ENCODE measurements around the gene GSTM3. TPM values are rescaled to one million over a fixed set of nuclear protein-coding genes. Genes with fewer than 3 reads are reported as not detected.
"Not testable (repeated sequence)": the region's sequence is repeated elsewhere in the genome, so short reads cannot be mapped to it uniquely, and the experiment has no call there.

Gene GSTM3
- total and polyA plus RNA-seq, 2 experiments from 2014 or later: 3.1 to 4.1 TPM

DNA sequence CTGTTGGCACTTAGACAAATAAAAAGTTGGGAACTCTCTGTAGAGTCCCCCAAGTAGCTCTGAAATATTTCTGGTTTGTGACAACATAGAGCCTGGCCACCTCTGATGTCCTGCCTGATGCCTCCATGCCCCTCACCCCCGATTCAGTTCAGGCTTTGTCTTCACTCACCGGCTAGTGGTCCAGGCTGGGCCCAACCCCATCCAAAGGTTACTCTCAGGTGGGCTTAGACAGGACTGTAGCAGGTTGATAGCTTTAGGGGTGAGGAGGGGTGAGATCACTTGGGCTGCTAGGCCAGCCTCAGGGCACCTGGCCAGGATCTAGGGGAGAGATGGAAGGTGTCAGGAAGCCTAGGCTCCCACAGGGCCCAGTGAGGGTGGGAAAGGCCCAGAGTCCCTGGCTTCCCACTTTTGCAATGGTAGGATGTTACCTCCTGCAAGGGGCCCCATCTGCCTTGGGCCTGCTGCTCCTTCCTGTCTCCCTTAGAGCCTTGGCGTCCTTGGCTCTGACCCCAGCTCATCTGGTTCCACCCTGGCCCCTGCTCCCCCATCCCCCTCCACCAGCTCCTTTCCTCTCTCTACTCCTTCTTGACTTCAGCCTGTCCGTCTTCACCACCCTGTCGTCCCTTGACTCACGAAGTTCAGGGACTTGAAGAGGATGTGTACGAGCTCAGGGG is 16.1 kb upstream of the GSTM3 start:
- H3K36me3 ChIP-seq (ENCODE audit: insufficient read depth): no peaks in the 10 kb centered on the region
- ATAC-seq: no peak
- no peak overlapping the region for H2AFZ ChIP-seq
- peaks cover 9% of the 10 kb centered on the region for H3K27me3 Mint-ChIP-seq (ENCODE audit: insufficient read depth, low read depth, poor library complexity)
- H3K27ac Mint-ChIP-seq: no peak overlapping the region
- no peaks in the 10 kb centered on the region for H4K20me1 ChIP-seq (replicated peaks; ENCODE audit: insufficient read depth)
- H3K9me3 Mint-ChIP-seq: no peaks in the 10 kb centered on the region; the same call in 2 of the 3 replicates
- no peak overlapping the region for H3K4me3 ChIP-seq
- no peaks in the 10 kb centered on the region for H3F3A ChIP-seq (replicated peaks; ENCODE audit: low read depth)
- H3K79me2 ChIP-seq (replicated peaks; ENCODE audit: insufficient read depth): no peaks in the 10 kb centered on the region
- DNase-seq (ENCODE audit: low spot score): no peak
- no peaks in the 10 kb centered on the region for H3K4me1 Mint-ChIP-seq
- H3K9me2 ChIP-seq (ENCODE audit: insufficient read depth): no peaks in the 10 kb centered on the region
- H3K36me3 Mint-ChIP-seq (ENCODE audit: low read depth): no peaks in the 10 kb centered on the region
- no peak for TF ChIP-seq NANOG (IDR thresholded peaks at IDR 0.05; ENCODE audit: borderline replicate concordance)
- no peak for TF ChIP-seq CREB1 (CRISPR knock-in tag; IDR thresholded peaks at IDR 0.05; ENCODE audit: low read depth)
- TF ChIP-seq, protein P1, sequence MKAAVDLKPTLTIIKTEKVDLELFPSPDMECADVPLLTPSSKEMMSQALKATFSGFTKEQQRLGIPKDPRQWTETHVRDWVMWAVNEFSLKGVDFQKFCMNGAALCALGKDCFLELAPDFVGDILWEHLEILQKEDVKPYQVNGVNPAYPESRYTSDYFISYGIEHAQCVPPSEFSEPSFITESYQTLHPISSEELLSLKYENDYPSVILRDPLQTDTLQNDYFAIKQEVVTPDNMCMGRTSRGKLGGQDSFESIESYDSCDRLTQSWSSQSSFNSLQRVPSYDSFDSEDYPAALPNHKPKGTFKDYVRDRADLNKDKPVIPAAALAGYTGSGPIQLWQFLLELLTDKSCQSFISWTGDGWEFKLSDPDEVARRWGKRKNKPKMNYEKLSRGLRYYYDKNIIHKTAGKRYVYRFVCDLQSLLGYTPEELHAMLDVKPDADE (IDR thresholded peaks at IDR 0.05): no peak
- TF ChIP-seq, protein P2, sequence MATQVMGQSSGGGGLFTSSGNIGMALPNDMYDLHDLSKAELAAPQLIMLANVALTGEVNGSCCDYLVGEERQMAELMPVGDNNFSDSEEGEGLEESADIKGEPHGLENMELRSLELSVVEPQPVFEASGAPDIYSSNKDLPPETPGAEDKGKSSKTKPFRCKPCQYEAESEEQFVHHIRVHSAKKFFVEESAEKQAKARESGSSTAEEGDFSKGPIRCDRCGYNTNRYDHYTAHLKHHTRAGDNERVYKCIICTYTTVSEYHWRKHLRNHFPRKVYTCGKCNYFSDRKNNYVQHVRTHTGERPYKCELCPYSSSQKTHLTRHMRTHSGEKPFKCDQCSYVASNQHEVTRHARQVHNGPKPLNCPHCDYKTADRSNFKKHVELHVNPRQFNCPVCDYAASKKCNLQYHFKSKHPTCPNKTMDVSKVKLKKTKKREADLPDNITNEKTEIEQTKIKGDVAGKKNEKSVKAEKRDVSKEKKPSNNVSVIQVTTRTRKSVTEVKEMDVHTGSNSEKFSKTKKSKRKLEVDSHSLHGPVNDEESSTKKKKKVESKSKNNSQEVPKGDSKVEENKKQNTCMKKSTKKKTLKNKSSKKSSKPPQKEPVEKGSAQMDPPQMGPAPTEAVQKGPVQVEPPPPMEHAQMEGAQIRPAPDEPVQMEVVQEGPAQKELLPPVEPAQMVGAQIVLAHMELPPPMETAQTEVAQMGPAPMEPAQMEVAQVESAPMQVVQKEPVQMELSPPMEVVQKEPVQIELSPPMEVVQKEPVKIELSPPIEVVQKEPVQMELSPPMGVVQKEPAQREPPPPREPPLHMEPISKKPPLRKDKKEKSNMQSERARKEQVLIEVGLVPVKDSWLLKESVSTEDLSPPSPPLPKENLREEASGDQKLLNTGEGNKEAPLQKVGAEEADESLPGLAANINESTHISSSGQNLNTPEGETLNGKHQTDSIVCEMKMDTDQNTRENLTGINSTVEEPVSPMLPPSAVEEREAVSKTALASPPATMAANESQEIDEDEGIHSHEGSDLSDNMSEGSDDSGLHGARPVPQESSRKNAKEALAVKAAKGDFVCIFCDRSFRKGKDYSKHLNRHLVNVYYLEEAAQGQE (IDR thresholded peaks at IDR 0.05; ENCODE audit: unreplicated experiment): no peak
- no peaks in the 10 kb centered on the region for H3K27me3 ChIP-seq (ENCODE audit: insufficient read depth)
- no peaks in the 10 kb centered on the region for H3K4me1 ChIP-seq (ENCODE audit: insufficient read depth)
- H3K4me2 ChIP-seq: no peak overlapping the region
- no peak overlapping the region for H3K4me3 Mint-ChIP-seq
- no peak overlapping the region for H3K27ac ChIP-seq (ENCODE audit: low read depth)

DNA sequence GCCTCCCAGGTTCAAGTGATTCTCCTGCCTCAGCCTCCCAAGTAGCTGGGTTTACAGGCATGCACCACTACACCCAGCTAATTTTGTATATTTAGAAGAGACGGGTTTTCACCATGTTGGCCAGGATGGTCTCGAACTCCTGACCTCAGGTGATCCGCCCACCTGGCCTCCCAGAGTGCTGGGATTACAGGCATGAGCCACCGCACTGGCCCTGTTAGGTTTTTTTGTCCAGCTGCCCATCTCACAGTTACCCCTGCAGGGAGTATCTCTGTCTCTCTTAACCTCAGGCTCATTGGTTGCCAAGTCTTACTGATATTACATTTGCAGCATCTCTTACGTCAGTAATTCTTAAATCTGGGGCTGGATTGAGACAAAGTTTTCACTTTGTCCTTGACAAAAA is 15.5 kb upstream of the GSTM3 start:
- H3K4me1 ChIP-seq (ENCODE audit: insufficient read depth); H3K27ac ChIP-seq (ENCODE audit: low read depth); H3K4me2 ChIP-seq; H3K9me3 Mint-ChIP-seq; H2AFZ ChIP-seq; H3K36me3 Mint-ChIP-seq (ENCODE audit: low read depth); H4K20me1 ChIP-seq (replicated peaks; ENCODE audit: insufficient read depth); H3K9me2 ChIP-seq (ENCODE audit: insufficient read depth); H3K4me1 Mint-ChIP-seq; H3K36me3 ChIP-seq (ENCODE audit: insufficient read depth); DNase-seq (ENCODE audit: low spot score); ATAC-seq; H3K27ac Mint-ChIP-seq; H3K4me3 Mint-ChIP-seq; H3K79me2 ChIP-seq (replicated peaks; ENCODE audit: insufficient read depth); H3F3A ChIP-seq (replicated peaks; ENCODE audit: low read depth); H3K4me3 ChIP-seq; H3K27me3 ChIP-seq (ENCODE audit: insufficient read depth): not testable (repeated sequence)
- H3K27me3 Mint-ChIP-seq (ENCODE audit: insufficient read depth, low read depth, poor library complexity): peaks cover 13% of the 10 kb centered on the region

DNA sequence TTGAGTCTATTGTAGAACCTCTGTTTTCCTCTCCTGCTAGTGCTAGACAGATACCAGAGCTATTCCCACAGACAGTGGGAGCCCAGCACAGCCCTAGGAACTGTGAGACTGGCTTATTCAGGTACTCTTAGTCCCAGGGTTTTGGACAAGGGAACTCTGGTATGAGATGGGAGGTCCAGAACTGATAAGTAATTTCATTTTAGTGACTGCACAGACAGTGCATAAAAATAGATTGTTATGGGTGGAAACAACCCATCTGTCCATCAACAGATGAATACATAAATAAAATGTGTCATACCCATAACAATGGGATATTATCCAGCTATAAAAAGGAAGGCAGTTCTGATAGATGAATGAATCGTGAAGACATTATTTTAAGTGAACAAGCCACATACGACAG is 13.9 kb upstream of the GSTM3 start:
- Histone ChIP-seq H3F3A (replicated peaks; ENCODE audit: low read depth) (no peaks in the 10 kb centered on the region), H3K4me2 (no peak overlapping the region), H3K36me3 (ENCODE audit: insufficient read depth) (no peaks in the 10 kb centered on the region), H3K4me1 (ENCODE audit: insufficient read depth) (no peaks in the 10 kb centered on the region), H4K20me1 (replicated peaks; ENCODE audit: insufficient read depth) (no peaks in the 10 kb centered on the region), H2AFZ (no peak overlapping the region), H3K9me2 (ENCODE audit: insufficient read depth) (no peaks in the 10 kb centered on the region), H3K4me3 (no peak overlapping the region), H3K27me3 (ENCODE audit: insufficient read depth) (no peaks in the 10 kb centered on the region), H3K27ac (ENCODE audit: low read depth) (no peak overlapping the region), H3K79me2 (replicated peaks; ENCODE audit: insufficient read depth) (no peaks in the 10 kb centered on the region)
- DNase-seq (ENCODE audit: low spot score) (no peak), ATAC-seq (no peak)
- no peak overlapping the region for H3K27ac Mint-ChIP-seq
- no peak overlapping the region for H3K4me3 Mint-ChIP-seq
- H3K27me3 Mint-ChIP-seq (ENCODE audit: insufficient read depth, low read depth, poor library complexity): peaks cover 12% of the 10 kb centered on the region
- no peaks in the 10 kb centered on the region for H3K4me1 Mint-ChIP-seq
- no peaks in the 10 kb centered on the region; the same call in 2 of the 3 replicates for H3K36me3 Mint-ChIP-seq (ENCODE audit: low read depth)
- peaks cover 5% of the 10 kb centered on the region for H3K9me3 Mint-ChIP-seq
- TF ChIP-seq CREB1 (CRISPR knock-in tag; IDR thresholded peaks at IDR 0.05; ENCODE audit: low read depth): no peak
- TF ChIP-seq, protein P1 (IDR thresholded peaks at IDR 0.05): no peak
- no peak for TF ChIP-seq JUNB (IDR thresholded peaks at IDR 0.05; ENCODE audit: unreplicated experiment)
- TF ChIP-seq ZNF114 (CRISPR knock-in tag; IDR thresholded peaks at IDR 0.05): no peak
- TF ChIP-seq POLR2AphosphoS5 (IDR thresholded peaks at IDR 0.05; ENCODE audit: low read depth): no peak
- TF ChIP-seq, protein P2 (IDR thresholded peaks at IDR 0.05; ENCODE audit: unreplicated experiment): no peak
- no peak for TF ChIP-seq ZNF331 (CRISPR knock-in tag; IDR thresholded peaks at IDR 0.05; ENCODE audit: low read depth)

Data from GM23338 (cell line).